HG02571 (cell line): Measurements from ENCODE around the gene RNF133.

Experiments used
- ATAC-seq: cut with Tn5 transposase; IDR thresholded peaks from one replicate; pipeline ENCODE4 v1.9.1; 2021; ENCODE audit warnings: mild to moderate bottlenecking, moderate library complexity; ENCODE audit not compliant: unreplicated experiment

The RNF133 gene

GRCh38 chr7:122699017-122699416 lies at the start of gene RNF133:
Gene RNF133 (minus strand): TSS chr7:122699117. CDS start chr7:122698918, 199 bp downstream.
- no peak for ATAC-seq

DNA sequence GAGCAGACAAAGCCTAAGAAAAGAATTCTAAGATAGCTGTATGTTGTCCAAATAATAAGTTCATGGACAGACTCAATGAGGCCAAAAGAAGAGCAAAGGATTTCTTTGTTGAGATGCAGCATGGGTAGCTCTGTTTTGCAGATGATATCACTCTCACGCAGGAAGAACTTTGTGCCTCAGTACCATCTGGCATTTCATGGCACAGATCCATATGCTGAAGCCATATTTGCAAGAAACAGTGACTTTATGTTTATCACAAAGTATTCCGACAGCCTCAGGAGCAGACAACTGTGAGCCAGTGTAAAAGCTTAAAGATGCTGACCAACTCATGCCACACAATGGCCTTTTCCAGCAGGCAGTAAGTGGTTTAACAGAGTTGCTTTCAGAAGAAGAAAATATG lies 49.3 kb upstream of the RNF133 start:
- ATAC-seq, result no peak

DNA sequence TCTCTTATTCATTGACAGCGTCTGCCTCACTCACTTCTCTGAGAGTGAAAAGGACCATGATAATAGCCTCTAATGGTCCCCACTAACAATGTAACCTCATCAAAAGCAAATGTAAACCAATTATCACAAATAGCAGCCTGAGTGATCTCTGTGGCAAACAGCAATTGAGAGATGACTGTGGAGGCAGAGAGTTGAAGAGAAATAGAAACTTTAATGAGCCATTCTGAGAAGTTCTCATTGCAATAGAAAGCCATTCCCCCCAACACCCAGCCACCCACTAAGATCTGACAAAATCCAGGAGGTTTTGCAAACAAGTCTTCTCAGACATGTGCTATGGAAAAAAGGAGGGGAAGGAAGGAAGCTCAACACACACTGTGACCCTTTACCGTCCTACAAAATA lies 48.0 kb upstream of the RNF133 start:
- ATAC-seq, result no peak

- no peak for ATAC-seq
These were observed 44.3 kb upstream of the RNF133 start for GRCh38 chr7:122743211-122743610.

DNA sequence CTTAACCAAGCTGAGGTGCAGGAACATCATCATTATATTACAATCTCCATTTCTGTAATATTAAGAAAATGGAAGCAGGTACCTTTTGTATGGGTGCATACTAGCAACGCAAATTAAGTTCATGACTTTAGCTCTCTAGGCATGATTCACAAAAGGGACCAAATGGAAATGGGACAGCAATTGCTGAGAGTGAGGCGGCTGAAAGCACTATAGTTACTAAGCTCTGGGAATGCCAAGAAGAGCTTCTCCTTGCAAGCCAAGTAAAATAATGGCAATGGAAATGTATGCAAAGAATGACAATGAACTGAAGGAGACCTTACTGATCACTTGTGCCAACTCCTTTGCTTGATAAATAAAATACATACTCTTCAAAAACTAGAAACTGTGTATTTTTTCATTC lies 40.0 kb upstream of the RNF133 start:
- ATAC-seq, result no peak

DNA sequence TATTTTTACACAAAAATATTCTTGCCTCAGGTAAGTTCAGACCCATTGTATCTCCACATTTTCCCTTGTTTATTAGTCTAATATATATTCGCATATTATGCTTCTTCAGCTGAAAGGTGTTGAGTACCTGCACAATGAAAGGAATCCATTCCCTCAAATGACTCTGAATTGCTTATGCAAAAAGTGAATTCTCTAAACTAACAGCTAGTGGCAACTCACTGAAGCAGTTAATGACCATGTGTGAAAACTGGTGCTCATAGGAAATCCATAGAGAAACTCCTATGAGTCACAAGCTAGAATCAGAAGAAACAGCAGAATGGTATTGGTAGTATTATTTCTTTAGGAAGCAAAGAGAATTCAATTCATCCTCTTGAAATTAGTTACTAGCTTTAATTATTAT lies 37.3 kb upstream of the RNF133 start:
- no peak for ATAC-seq

- no peak for ATAC-seq
These were observed 28.8 kb upstream of the RNF133 start for GRCh38 chr7:122727759-122728158.

GRCh38 chr7:122727354-122727753 lies 28.4 kb upstream of the RNF133 start:
- ATAC-seq, result no peak

DNA sequence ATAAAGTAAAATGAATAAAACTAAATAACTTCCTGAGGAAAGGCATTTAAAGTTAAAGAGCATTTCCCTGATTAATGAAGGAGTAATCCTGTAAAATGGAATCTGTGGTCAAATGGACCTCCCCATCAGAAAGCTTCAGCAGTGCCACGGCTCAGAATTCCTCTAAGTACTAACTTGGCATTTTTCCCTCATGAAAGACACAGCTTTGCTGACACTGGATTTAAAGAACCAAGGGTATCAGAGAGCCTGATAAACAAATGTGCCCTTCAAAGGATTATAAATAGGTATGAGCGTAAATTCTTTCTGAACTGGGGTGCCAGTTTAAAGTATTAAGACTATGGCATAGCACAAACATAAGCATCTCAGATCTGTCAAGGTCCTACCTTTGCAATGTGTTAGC lies 28.0 kb upstream of the RNF133 start:
- ATAC-seq, result no peak

DNA sequence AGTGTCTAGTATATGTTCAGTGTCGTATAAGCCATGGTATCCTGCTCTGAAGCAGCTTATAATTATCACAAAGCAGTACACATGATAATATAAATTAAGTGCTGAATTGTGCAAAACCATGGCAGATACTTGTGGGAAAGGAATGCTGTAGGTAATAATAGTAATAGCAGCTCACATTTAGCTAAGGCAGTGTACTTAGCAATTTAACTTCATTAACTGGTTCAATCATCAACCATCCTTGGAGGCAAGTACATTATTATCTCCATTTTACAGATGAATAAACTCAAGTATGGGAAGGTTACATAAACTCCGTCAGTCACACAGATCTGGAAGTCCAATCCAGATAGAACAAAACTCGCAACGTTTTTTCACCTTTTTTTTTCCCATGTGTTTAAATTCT lies 25.4 kb upstream of the RNF133 start:
- no peak for ATAC-seq

GRCh38 chr7:122719010-122719578 lies 20.2 kb upstream of the RNF133 start:
- ATAC-seq, result no peak

DNA sequence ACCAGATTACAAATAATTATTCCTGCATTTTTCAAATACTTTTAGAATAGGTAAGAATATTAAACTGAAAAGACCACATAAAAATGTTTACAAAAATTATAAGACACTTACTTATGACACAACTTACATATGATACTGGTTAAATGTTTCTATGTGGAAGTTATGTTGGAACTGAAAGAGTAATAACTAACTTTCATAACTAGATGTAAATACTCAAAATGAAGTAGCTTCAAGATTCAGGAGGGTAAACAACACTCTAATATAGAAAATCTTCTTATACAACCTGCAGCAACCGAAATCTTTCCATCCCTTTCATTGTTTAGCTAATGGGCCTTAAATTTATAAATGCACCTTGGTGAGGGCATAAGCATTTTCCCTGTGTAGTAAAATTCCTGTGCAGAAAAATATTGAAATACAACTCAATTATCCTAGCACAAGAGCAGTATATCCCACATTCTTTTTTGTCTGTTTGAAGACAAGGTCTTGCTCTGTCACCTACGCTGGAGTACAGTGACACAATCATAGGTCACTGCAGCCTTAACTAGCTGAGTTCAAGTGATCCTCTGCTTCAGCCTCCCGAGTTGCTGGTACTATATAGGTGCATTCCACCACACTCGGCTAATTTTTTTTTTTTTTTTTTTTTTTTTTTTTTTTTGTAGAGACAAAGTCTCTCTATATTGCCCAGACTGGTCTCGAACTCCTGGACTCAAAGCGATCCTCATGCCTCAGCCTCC lies 18.6 kb upstream of the RNF133 start:
- no peak for ATAC-seq

DNA sequence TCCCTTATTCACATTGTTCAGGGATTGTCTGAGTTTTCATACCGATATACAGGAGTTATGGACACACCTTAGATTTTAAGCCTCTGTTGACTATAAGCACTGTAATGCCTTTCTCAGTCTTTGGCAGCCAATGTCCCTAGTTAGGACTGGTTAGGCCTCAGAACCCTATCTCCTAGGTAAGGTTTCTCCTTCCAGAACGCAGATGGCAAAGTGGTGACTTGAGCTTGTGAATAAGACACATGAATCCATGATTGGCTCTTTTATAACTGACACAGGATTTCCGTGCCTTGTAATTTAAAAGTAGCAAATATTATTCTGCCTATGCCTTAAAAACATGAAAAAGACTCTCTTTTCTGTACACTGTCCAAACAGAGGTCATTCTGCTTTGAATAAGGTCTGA lies 16.3 kb upstream of the RNF133 start:
- no peak for ATAC-seq

GRCh38 chr7:122710916-122711315 lies 12.0 kb upstream of the RNF133 start:
- no peak for ATAC-seq

- no peak for ATAC-seq
These were observed 11.2 kb upstream of the RNF133 start for GRCh38 chr7:122709930-122710646.

- no peak for ATAC-seq
These were observed 7.9 kb upstream of the RNF133 start for GRCh38 chr7:122706836-122707235.

DNA sequence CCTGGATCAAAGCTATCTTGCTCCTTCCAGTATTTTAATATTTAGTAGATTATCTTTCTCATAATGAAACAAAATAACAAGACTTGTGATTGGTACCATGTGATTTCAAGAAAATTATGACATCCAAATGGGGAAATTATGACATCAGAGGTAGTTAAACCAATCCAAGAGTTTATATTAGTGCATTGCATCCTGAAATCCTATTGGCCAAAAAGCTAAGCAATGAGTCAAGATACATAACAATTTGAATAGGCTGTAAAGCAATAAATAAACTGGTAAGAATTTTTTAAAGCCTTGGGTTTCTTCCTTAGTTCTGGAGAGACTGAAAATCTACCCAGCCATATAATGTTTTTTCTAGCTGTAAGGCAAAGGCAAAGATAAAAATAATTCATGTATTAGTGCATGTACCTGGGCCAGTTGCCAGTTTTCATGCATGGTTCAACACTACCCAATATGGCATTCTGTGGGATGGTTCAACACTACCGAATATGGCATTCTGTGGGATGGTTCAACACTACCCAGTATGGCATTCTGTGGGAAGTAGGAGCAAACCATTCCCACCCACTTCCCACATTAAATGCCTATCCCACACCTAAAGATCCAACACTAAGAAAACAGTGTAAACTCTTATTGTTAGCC lies 4.1 kb upstream of the RNF133 start, which contains the start of gene RNF148:
TSS of gene RNF148 (minus strand) at position 51 of the 639 bp plus-strand sequence. CDS start 172 bp downstream, outside the sequence.
- no peak for ATAC-seq

- no peak for ATAC-seq
These were observed 3.1 kb downstream of the RNF133 start for GRCh38 chr7:122695816-122696215.

DNA sequence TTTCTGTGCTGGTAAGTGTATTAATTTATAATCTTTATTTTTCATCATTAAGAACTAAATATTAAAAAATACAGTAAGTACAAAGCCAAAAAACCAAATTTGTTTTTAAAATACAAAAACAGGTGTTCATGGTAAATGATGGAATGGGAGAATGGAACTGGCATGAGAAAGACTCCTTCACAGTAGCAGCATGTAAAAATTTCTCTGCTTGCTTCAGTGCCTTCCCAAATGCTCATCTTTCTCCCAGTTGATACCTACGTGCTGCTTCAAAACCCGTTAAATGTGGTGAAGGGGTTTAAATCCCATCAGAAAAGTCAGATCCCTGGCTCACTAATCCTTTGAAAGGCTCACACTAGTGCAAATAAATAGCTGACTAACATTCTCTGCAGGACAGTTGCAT lies 4.2 kb downstream of the RNF133 start:
- no peak for ATAC-seq

GRCh38 chr7:122692769-122693309 lies 6.1 kb downstream of the RNF133 start:
- no peak for ATAC-seq

- no peak for ATAC-seq
These were observed 7.2 kb downstream of the RNF133 start for GRCh38 chr7:122691569-122692235.
